ENCODE data around the gene MMEL1.
"Not testable (repeated sequence)": the region's sequence is repeated elsewhere in the genome, so short reads cannot be mapped to it uniquely, and the experiment has no call there.

Gene MMEL1

GRCh38 chr1:2632561-2633361 is at the start of gene MMEL1:
TSS of gene MMEL1 (minus strand) at chr1:2633016. CDS start at chr1:2629484, 3,532 bp downstream.
- DNase-seq (ENCODE audit: low spot score), result no peak

- DNase-seq (ENCODE audit: low spot score), result not testable (repeated sequence)
Observed at GRCh38 chr1:2676726-2677125, 43.9 kb upstream of the MMEL1 start.

GRCh38 chr1:2671656-2672055 is 38.8 kb upstream of the MMEL1 start:
- DNase-seq (ENCODE audit: low spot score), result not testable (repeated sequence)

- DNase-seq (ENCODE audit: low spot score), result not testable (repeated sequence)
Observed at GRCh38 chr1:2659806-2660205, 27.0 kb upstream of the MMEL1 start.

- DNase-seq (ENCODE audit: low spot score), result not testable (repeated sequence)
Observed at GRCh38 chr1:2657909-2658308, 25.1 kb upstream of the MMEL1 start.

GRCh38 chr1:2657124-2657523 is 24.3 kb upstream of the MMEL1 start:
- DNase-seq (ENCODE audit: low spot score), result not testable (repeated sequence)

DNA sequence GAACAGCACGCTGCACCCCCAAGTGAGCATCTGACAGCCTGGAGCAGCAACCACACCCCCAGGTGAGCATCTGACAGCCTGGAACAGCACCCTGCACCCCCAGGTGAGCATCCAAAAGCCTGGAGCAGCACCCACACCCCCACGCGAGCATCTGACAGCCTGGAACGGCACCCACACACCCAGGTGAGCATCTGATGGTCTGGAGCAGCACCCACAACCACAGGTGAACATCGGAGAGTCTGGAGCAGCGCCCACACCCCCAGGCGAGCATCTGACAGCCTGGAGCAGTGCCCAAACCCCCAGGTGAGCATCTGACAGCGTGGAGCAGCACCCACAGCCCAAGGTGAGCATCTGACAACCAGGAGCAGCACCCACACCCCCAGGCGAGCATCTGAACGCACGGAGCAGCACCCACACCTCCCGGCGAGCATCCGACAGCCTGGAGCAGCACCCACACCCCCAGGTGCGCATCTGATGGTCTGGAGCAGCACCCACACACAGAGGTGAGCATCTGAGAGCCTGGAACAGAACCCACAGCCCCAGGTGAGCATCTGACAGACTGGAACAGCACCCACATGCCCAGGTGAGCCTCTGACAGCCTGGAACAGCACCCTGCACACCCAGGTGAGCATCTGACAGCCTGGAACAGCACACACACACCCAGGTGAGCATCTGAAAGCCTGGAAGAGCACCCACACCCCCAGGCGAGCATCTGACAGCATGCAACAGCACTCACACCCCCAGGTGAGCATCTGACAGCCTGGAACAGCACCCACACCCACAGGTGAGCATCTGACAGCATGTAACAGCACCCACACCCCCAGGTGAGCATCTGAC is 23.0 kb upstream of the MMEL1 start:
- not testable (repeated sequence) for DNase-seq (ENCODE audit: low spot score)

DNA sequence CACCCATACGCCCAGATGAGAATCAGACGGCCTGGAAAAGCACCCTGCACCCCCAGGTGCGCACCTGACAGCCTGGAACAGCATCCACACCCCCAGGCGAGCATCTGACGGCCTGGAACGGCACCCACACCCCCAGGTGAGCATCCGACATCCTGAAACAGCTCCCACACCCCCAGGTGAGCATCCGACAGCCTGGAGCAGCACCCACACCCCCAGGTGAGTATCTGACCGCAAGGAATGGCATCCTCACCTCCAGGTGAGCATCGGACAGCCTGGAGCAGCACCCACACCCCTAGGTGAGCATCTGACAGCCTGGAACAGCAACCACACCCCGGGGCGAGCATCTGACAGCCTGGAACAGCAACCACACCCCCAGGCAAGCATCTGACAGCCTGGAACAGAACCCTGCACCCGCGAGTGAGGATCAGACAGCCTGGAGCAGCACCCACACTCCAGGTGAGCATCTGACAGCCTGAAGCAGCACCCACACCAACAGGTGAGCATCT is 21.7 kb upstream of the MMEL1 start:
- not testable (repeated sequence) for DNase-seq (ENCODE audit: low spot score)

- DNase-seq (ENCODE audit: low spot score), result not testable (repeated sequence)
Observed at GRCh38 chr1:2653741-2654442, 21.1 kb upstream of the MMEL1 start.

DNA sequence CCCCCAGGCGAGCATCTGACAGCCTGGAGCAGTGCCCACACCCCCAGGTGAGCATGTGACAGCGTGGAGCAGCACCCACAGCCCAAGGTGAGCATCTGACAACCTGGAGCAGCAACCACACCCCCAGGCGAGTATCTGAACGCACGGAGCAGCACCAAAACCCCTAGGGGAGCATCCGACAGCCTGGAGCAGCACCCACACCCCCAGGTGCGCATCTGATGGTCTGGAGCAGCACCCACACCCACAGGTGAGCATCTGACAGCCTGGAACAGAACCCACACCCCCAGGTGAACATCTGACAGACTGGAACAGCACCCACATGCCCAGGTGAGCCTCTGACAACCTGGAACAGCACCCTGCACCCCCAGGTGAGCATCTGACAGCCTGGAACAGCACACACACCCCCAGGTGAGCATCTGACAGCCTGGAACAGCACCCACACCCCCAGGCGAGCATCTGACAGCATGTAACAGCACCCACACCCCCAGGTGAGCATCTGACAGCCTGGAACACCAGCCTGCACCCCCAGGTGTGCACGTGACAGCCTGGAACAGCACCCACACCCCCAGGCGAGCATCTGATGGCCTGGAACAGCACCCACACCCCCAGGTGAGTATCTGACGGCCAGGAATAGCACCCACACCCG is 20.2 kb upstream of the MMEL1 start:
- DNase-seq (ENCODE audit: low spot score), result not testable (repeated sequence)

GRCh38 chr1:2652152-2652925 is 19.5 kb upstream of the MMEL1 start:
- not testable (repeated sequence) for DNase-seq (ENCODE audit: low spot score)

- DNase-seq (ENCODE audit: low spot score), result no peak
Observed at GRCh38 chr1:2650967-2651645, 18.3 kb upstream of the MMEL1 start.

- no peak for DNase-seq (ENCODE audit: low spot score)
Observed at GRCh38 chr1:2646837-2647236, 14.0 kb upstream of the MMEL1 start.

GRCh38 chr1:2645776-2646175 is 13.0 kb upstream of the MMEL1 start:
- DNase-seq (ENCODE audit: low spot score), result no peak

DNA sequence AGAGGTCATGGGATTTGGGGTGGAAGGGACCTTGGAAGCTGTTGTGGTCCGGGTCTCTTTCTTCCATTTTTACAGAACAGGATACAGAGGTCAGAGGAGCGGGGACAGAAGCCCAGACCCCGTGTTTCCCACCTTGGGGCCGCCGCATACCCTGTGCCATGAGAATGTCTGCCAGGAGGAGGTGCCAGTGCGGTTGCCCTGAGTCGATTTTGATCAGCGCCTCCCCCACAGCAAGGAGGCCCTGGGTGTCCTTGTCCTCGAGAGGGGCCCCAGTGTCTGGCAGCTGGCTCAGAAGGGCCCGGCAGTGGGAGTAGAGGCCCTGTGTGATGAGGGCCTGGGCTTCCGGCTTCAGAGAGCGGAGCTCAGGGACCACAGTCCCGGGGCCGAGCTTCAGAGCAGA is 12.3 kb upstream of the MMEL1 start:
- DNase-seq (ENCODE audit: low spot score), result no peak

DNA sequence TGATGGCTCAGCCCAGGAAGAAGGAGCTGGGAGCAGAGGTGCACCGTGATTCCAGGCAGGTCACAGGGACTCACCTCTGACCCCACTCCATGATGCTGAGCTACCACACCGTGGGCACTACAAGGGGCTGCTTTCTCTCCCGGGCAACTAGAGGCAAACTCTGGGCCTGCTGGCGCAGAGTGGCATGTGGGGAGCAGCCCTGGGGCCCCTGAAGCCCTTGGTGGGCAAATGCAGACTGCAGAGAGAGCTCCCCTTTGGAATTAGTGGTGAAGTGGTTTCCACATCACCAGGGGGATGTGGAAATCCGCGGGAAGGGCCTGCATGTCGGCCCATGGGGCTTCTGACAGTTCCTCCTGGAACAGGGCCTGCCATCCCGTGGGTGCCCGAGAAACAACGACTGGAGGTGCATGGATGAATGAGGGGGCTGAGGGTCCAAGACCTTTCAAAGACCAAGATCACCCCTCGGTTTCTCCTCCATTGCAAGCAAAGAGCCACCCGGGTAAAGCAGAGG is 11.8 kb upstream of the MMEL1 start:
- DNase-seq (ENCODE audit: low spot score), result no peak

GRCh38 chr1:2644171-2644570 is 11.4 kb upstream of the MMEL1 start:
- no peak for DNase-seq (ENCODE audit: low spot score)

- DNase-seq (ENCODE audit: low spot score), result no peak
Observed at GRCh38 chr1:2643414-2644077, 10.7 kb upstream of the MMEL1 start.

Measured in cerebellar cortex (tissue), 1 donor.